Measurements from ENCODE around the gene LRFN2. TPM values are rescaled to one million over a fixed set of nuclear protein-coding genes. Genes with fewer than 3 reads are reported as not detected.

Gene LRFN2
- total RNA-seq, 2 donors from 2014 or later: not detected

GRCh38 chr6:40352527-40353170, 234.5 kb downstream of the LRFN2 start:
- no peaks in the 10 kb centered on the region for H3K9me3 Mint-ChIP-seq
- ATAC-seq (no peak), DNase-seq (ENCODE audit: low spot score in 2 of 2) (no peak)
- H3K27ac Mint-ChIP-seq: no peak overlapping the region
- H3K36me3 Mint-ChIP-seq: no peaks in the 10 kb centered on the region

- no peak for ATAC-seq
- Mint-ChIP-seq H3K36me3 (no peaks in the 10 kb centered on the region), H3K9me3 (no peaks in the 10 kb centered on the region), H3K27ac (no peak overlapping the region)
- peak in 1 of 2 donors; percentile 16 for DNase-seq (ENCODE audit: low spot score in 2 of 2)
Measured at GRCh38 chr6:40352006-40352405, 235.2 kb downstream of the LRFN2 start.

DNA sequence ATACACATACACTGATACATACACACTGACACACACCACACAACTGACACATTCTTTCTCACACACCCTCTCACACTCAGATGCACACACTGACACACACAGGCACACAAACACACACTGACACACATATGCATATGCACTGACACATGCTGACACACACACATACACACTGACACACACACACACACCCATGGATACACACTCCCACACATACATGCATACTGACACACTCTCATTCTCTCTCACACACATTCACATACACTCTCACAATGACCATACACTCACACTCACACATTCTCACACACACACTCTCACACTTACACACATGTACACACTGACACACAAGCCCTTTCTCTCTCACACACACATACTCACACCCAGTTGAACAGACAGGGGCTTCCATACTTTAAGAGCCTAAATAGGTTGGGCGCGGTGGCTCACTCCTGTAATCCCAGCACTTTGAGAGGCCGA, 236.4 kb downstream of the LRFN2 start:
- Mint-ChIP-seq H3K27ac (no peak overlapping the region), H3K9me3 (no peaks in the 10 kb centered on the region), H3K36me3 (no peaks in the 10 kb centered on the region)
- ATAC-seq (no peak), DNase-seq (ENCODE audit: low spot score in 2 of 2) (no peak)

DNA sequence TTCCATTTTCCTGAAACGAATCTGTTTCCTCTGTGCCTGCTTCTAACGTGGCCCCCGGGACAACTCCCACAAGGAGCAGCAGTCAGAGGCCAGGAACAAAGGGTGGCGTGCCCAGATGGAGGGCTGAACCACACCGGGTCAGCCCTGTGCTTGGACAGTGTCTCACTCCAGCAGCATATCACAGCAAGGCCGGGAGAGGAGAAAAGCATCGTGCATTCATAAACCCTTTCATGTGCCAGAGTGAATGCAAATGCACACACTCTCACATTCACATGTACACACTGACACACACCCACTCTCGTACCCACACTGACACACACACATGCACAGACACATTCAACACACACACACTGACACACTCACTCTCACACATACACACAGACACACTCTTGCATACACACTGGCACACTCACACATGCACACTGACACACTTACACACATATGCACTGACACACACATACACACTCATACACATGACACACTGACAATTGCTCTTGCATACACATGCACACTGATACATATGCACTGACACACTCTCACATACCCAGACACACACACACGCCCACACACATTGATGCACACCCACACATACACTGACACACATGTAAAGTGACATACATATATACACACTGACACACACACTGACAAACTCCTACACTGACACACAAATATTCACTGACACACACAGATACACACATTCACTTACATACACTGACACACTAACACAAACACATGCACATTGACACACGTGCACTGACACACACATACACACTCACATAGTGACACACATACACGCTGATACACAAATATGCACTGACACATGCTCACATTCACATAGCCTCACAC, 237.0 kb downstream of the LRFN2 start:
- DNase-seq (ENCODE audit: low spot score in 2 of 2) (no peak), ATAC-seq (no peak)
- Mint-ChIP-seq H3K27ac (no peak overlapping the region), H3K9me3 (no peaks in the 10 kb centered on the region), H3K36me3 (no peaks in the 10 kb centered on the region)

DNA sequence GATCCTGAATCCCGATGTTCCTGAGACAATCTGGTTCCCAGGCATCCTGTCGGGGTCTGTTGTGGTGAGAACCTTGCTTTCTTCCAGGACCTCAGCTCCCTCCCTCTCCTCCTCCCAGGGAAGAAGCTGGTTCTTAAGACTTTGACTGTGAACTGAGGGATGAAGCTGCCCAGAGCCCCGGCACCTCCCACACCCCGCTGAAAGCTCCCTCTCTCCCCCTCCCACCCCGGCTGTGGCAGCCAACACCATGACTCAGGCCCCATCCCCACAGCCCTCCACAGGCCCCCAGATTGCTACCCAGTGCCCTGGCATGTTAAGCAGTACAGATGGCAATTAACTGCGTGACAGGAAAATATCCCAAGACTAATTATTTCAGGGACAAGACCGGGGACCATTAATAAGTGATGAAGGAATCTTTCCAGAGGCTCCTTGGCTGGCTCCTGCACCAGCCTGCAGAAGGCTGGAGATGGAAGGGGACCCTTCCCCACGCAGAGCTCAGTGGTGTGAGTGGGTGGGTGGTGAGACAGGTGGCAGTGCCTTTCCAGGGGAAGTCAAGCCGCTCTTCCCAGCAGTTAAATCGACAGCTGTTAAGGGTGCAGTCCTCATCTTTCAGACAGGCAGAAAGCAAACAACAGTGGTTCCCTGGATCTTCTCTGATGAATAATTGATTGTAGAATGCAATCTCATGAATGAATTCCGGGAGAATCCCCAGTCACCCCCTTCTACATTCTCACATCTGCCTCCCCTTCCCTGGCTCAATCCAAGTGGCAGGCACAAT, 237.9 kb downstream of the LRFN2 start:
- no peak overlapping the region for H3K27ac Mint-ChIP-seq
- no peak for ATAC-seq
- no peaks in the 10 kb centered on the region for H3K36me3 Mint-ChIP-seq
- no peak for DNase-seq (ENCODE audit: low spot score in 2 of 2)
- no peaks in the 10 kb centered on the region for H3K9me3 Mint-ChIP-seq

- peak in 1 of 2 donors; percentile 31 for DNase-seq (ENCODE audit: low spot score in 2 of 2)
- no peak for ATAC-seq
- no peak overlapping the region for H3K27ac Mint-ChIP-seq
- no peaks in the 10 kb centered on the region for H3K9me3 Mint-ChIP-seq
- H3K36me3 Mint-ChIP-seq: no peaks in the 10 kb centered on the region
Measured at GRCh38 chr6:40348591-40348990, 238.6 kb downstream of the LRFN2 start.

DNA sequence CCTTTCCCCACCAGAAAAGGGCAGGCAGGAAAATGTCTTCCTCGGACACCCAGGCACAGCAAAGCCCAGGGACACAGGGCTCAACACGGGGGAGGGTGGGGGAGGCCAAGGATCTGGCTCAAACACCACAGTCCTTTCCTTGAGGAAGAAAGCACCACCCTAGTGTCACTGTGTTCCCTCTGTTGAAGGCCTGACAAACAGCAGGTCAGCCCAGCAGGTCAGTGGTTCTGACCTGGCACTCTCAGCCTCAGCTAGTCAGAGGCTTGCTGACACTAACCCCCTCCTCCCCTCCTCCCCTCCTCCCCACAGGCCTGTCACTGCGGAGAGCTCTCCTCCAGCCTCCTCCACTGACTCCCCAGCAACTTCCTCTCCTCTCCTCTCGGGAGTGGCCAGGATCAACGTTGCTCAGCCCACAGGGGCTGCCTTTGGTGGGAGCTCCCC, 239.6 kb downstream of the LRFN2 start:
- H3K27ac Mint-ChIP-seq: no peak overlapping the region
- DNase-seq (ENCODE audit: low spot score in 2 of 2): peak in 1 of 2 donors; percentile 20
- no peaks in the 10 kb centered on the region for H3K9me3 Mint-ChIP-seq
- H3K36me3 Mint-ChIP-seq: no peaks in the 10 kb centered on the region
- ATAC-seq: no peak

DNA sequence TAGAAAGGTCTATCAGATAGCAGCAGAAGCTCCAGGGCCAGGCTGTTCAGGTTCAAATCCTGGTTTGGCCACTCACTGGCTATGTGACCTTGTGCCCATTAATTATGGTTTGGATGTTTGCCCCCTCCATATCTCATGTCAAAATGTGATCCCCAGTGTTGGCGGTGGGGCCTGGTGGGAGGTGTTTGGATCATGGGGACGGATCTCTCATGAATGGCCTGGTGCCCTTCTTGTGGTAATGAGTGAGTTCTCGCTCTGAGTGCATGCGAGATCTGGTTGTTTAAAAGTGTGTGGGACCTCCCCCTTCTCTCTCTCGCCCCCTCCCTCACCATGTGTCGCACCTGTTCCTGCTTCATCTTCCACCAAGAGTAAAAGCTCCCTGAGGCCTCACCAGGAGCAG, 240.9 kb downstream of the LRFN2 start:
- H3K9me3 Mint-ChIP-seq: no peaks in the 10 kb centered on the region
- no peaks in the 10 kb centered on the region for H3K36me3 Mint-ChIP-seq
- no peak for ATAC-seq
- H3K27ac Mint-ChIP-seq: no peak overlapping the region
- no peak for DNase-seq (ENCODE audit: low spot score in 2 of 2)

GRCh38 chr6:40344566-40345167, 242.5 kb downstream of the LRFN2 start:
- Mint-ChIP-seq H3K27ac (no peak overlapping the region), H3K36me3 (no peaks in the 10 kb centered on the region), H3K9me3 (no peaks in the 10 kb centered on the region)
- DNase-seq (ENCODE audit: low spot score in 2 of 2): no peak
- ATAC-seq: no peak

- no peaks in the 10 kb centered on the region for H3K9me3 Mint-ChIP-seq
- H3K36me3 Mint-ChIP-seq: no peaks in the 10 kb centered on the region
- DNase-seq (ENCODE audit: low spot score in 2 of 2): peak in 1 of 2 donors; percentile 21
- ATAC-seq: no peak
- H3K27ac Mint-ChIP-seq: peak overlapping the region in 1 of 2 donors; percentile 6
Measured at GRCh38 chr6:40343877-40344565, 243.1 kb downstream of the LRFN2 start.

GRCh38 chr6:40343318-40343876, 243.8 kb downstream of the LRFN2 start:
- ATAC-seq (no peak), DNase-seq (ENCODE audit: low spot score in 2 of 2) (peak in 1 of 2 donors; percentile 44)
- H3K9me3 Mint-ChIP-seq: no peaks in the 10 kb centered on the region
- H3K36me3 Mint-ChIP-seq: no peaks in the 10 kb centered on the region
- no peak overlapping the region for H3K27ac Mint-ChIP-seq

- Mint-ChIP-seq H3K27ac (no peak overlapping the region), H3K36me3 (no peaks in the 10 kb centered on the region), H3K9me3 (no peaks in the 10 kb centered on the region)
- ATAC-seq (no peak), DNase-seq (ENCODE audit: low spot score in 2 of 2) (no peak)
Measured at GRCh38 chr6:40342723-40343122, 244.4 kb downstream of the LRFN2 start.

DNA sequence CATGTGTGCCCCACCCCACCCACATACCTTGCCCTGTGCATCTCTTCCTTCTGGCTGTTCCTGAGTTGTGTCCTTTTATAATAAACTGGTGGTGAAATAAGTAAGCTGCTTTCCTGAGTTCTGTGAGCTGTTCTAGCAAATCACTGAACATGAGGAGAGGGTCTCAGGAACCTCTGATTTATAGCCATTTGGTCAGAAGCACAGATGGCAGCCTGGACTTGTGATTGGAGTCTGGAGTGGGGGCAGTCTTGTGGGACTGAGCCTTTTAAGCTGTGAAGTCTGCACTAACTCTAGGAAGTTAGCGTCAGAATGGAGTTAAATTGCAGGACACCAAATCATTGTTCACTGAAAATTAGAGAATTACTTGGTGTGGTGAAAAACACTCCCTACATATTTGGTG, 245.4 kb downstream of the LRFN2 start:
- ATAC-seq (no peak), DNase-seq (ENCODE audit: low spot score in 2 of 2) (no peak)
- Mint-ChIP-seq H3K9me3 (no peaks in the 10 kb centered on the region), H3K27ac (no peak overlapping the region), H3K36me3 (no peaks in the 10 kb centered on the region)
